TTC549 (cell line): Measurements from ENCODE around the gene CDK3.

Source experiments
- FAIRE-seq: peaks from 2 replicates; lab custom pipeline; 2012; peaks lifted over from hg19 to GRCh38; lab: Jason Lieb, UNC

Gene CDK3

DNA sequence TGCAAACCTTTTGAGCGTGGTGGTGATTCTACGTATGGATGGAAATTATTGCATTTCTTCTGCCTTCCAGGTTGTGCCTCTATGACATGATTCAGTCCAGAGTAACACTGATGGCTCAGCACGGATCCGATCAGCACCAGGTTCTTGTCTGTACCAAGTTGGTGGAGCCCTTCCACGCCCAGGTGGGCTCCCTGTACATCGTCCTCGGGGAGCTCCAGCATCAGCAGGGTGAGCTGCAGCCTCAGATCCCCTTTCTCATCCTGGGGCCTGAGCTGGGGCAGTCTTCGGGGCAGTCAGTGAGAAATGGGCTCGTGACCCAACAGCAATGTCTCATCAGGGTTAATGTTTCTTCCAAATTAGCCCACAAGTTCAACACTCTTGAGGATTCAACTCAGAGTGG is 9.3 kb upstream of the CDK3 start:
- no peak for FAIRE-seq

DNA sequence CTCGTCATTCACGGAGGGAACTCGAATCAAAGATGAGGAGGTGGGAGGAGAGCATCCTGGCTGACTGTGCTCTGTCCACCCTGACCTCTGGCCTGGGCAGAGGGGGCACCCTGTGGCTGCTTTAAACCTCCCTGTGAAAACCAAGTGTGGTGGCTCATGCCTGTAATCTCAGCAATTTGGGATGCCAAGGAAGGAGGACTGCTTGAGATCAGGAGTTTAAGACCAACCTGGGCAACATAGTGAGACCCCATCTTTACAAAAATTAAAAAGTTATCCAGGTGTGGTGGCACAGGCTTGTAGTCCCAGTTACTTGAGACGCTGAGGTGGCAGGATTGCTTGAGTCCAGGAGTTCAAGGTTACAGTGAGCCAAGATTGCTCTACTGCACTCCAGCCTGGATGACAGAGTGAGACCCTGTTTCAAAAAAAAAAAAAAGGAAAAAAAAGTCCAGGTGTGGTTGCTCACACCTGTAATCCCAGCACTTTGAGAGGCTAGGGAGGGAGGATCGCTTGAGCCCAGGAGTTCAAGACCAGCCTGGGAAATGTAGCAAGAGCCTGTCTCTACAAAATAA is 5.8 kb upstream of the CDK3 start:
- no peak for FAIRE-seq

DNA sequence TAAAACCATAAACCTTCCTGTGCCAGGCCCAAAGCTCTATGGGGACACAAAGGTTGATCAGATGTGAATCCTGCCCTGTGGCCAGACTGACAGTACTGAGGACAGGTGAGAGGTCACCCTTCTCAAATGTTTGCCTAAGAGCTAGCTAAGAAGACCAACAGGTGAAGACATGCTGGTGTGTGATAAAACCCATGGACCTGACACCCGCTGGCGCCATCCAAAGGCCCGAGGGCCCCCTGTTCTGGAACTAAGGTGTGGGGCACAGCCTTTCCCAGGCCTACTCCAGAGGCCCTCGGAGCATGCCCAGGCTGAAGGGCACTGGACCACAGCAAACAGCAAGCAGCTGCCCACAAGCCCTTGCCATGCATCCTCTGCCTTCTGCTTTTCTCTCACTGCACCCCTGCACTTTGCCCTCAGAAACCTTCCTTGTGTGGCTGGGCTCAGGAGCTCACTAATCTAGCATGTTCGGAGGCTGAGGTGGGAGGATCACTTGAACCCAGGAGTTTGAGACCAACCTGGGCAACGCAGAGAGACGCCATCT is 5.2 kb upstream of the CDK3 start:
- FAIRE-seq, result no peak

DNA sequence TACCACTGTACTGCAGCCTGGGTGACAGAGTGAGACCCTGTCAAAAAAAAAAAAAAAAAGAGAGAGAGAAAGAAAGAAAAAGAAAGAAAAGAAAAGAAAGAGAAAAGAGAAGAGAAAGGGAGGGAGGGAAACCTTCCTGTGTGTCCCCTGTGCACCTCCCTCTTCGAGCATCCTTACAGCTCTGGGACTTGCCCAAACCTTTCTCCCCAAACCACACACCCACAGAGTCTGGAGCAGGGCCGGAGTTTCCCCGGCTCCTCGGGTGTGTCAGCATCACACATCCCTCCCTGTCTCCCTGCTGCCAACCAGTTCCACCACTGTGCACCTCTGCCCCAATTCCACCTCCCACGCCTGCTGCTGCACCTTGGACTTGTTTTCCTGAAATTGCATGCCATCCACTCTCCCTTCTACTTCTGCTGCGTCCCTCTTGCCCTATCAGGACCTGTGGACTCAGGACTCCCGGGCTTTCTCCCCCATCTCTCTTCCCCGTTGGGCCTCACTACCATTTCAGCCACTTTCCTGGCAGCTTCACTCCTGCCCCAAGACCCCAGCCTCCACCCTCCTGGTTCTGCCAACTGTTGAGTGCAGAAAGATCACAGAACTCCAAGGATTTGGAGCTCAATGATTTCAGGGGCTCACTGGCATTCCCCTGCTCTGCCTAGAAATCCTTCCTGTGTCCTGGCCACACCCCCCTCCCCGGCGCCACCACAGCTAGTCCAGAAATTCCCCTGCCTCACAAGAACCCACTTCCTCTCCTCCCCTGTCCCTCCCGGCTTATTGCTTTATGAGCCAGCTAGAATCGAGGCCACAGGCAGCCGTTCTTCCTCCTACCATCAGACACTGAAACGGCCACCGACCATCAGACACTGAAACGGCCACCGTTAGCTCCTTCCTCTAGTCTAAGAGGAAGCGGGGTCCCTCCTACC is 3.7 kb upstream of the CDK3 start:
- FAIRE-seq, result no peak

DNA sequence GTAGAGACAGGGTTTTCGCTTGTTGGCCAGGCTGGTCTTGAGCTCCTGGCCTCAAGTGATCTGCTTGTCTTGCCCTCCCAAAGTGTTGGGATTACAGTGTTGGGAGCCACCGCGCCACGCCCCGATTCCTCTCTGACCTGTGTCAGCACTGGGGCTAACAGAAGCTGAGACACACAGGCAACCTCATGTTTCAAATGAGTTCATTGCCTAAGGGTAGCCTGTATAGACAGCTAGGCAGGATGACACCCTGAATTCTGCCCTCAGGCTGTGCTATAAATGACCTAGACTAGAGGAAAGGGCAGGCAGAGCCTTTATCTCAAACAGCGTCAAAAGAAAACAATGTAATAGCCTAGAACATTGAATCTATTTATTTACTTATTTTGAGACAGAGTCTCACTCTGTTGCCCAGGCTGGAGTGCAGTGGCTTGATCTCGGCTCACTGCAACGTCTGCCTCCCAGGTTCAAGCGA is 2.3 kb upstream of the CDK3 start:
- no peak for FAIRE-seq

DNA sequence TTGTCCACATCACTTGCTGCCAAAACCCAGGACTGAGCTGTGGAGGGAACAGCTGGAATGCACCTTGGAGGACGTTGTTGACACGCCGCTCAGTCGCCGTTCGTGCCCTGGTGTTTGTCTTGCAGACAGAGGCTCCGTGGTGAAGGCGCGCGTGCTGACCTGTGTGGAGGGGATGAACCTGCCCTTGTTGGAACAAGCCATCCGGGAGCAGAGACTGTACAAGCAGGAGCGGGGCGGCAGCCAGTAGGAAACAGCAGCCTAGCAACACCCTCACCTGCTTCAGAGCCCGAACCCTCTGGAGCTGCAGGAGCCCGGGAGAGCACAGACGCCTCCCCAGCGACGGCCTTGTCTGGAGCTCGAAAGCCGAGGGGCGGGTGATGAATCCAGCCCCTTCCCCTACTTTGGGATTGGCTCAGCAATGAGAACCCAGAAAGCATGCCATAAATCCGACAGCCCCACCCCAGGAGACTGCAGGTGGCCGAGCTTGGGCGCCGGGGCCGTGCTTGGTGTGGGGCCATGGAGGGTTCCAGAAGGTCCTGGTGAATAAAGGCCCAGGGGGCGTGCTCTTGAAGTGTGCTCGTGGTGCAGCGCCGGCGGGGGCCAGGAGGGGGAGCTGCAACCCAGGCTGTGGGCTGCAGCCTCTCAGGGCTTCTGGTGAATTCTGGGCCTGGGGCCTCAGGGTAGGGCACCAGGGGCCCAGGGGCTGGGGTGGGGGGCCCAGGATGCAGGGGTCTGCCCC is 470 bp upstream of the CDK3 start:
- no peak for FAIRE-seq

DNA sequence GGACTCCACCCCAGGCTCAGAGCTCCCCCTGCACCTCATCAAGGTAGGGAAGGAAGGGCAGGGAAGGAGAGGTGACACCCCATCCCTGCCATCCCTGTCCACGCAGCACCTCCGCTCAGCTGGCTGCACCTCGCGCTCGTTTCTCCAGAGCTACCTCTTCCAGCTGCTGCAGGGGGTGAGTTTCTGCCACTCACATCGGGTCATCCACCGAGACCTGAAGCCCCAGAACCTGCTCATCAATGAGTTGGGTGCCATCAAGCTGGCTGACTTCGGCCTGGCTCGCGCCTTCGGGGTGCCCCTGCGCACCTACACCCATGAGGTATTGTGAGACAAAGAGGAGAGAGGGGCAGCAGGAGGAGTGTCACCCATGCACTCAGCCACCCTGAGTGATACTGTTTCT is 1.4 kb downstream of the CDK3 start:
- FAIRE-seq, result no peak

DNA sequence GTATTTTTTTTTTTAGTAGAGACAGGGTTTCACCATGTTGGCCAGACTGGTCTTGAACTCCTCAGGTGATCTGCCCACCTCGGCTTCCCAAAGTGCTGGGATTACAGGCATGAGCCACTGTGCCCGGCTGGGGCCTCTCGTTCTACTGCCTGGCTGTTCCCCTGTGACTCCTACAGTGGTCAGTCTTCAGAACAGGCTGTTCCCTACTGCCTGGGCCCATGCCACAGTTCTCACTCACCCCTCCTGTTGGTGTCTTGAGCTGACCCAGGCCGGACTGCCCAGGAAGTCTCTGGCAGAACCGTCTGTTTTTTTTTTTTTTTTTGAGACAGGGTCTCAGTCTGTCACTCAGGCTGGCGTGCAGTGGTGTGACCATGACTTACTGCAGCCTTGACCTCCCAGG is 3.3 kb downstream of the CDK3 start:
- FAIRE-seq, result no peak

DNA sequence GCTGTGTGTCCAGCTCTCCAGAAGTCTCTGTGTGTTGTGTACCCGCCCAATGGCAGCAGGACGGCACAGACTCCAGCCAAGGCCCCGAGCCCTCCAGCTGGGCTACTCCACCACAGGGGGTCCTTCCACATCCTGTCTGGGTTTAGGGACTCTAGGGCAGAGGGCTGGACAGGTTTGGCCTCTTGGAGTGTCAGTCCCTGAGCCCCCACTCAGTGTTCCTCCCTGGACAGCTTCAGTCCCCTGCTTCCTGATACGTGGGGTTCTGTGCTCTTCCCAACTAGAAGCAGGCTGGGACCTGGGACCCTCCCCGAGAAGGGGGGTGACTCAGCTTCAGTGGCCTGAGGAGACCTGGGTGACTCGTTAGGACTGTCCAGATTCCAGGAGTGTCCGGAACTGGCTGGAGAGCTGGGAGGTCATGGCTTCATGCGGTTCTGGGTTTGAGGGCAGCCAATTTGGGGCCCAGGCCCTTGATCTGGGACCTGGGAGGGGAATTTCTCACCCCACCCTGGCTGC is 4.2 kb downstream of the CDK3 start:
- no peak for FAIRE-seq

DNA sequence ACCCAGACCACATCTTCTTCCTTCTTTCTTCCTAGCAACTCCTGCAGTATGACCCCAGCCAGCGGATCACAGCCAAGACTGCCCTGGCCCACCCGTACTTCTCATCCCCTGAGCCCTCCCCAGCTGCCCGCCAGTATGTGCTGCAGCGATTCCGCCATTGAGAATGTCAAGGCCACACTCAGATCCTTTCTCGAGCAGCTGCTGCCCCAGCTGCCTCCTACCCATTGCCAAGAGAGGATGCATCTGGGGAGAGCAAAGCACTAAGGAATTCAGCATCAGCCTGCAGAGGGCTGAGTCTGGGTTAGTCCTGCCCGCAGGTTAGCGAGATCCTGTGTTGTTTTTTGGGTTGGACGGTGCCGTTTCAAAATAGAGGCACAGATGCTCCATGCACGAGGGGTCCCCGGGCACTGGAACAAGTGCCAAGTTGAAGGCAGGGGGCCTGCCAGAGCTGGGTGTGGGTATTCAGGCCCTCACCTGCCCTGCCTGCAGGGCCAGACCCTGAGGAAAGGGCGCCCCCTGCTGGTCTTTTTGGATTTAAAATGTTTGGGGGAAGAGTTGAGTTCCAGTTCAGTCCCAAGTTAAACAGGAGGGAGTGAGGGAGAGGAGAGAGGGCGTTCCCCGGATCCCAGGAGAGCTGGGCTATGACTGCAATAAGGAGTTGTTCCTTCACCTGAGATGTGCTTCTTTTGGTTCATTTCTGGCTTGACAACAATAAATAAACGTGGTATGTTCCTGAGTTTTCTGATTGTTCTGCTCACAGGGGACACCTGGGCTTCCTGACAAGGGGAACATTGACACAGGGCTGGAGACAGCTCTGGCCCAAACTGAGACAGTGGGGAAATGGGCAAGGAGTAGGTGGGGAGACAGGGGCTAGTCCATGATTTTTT is 4.9 kb downstream of the CDK3 start:
- FAIRE-seq, result no peak

DNA sequence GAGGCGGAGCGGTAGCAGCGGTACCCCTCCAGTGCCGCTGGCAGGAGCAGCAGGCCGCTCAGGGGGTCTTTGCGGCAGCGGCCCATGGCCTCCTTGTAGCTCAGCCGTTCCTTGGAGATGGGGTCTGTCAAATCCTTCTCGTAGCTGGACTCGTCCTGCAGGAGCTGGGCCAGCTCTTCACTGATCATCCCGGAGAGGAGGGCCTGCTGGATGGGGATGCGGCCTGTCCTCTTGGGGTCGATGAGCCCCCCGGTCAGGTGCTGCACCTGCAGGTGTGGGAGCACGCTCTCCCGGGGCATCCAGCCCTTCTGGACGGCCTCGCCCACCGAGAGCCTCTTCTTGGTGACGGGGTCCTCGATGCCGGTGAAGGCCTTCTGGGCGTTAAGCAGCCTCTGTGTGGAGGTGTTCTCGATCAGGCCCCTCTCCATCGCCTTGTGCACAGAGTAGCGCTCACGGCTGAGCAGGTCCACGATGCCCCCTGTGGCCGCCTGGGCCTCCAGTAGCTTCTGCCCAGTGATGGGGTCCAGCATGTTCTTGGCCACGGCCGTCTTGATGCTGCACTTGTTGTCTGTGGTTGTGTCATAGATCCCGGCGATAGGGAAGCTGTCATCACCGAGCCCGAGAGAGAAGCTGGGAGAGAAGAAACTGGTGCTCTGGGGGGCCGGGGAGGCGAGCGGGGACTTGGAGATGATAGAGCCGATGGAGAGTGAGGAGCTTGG is 6.6 kb downstream of the CDK3 start:
- no peak for FAIRE-seq

DNA sequence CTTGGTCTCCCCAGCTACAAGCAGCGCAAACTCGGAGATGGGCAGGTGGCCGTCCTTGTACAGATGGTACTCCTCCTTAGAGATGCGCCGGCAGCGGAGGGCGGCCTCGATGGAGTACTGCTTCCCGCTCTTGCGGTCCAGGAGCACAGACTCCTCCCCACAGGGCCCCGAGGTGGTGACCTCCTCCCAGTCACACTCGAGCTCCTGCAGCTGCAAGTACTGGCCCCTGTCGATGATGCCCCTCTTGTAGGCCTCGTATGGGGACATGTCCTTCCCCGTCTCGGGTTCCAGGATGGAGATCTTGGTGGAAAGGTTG is 7.2 kb downstream of the CDK3 start:
- no peak for FAIRE-seq

DNA sequence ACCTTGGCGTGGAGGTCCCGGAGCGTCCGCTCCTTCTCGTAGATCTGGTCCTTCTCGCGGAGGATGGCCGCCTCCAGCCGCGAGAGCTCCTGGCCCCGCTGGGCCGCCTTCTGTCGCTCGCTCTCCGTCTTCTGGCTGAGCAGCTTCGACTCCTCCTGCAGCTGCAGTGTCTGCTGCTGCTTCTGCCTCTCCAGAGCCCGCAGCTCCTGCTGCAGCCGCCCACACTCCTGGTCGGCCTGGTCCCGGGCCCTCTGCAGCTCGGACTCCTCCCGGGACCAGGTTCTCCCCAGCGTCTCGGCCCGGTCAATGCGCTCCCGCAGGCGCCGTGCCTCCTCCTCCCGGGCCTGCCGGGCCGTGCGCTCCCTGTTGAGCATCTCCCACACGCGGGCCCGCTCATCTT is 7.6 kb downstream of the CDK3 start:
- FAIRE-seq, result no peak

DNA sequence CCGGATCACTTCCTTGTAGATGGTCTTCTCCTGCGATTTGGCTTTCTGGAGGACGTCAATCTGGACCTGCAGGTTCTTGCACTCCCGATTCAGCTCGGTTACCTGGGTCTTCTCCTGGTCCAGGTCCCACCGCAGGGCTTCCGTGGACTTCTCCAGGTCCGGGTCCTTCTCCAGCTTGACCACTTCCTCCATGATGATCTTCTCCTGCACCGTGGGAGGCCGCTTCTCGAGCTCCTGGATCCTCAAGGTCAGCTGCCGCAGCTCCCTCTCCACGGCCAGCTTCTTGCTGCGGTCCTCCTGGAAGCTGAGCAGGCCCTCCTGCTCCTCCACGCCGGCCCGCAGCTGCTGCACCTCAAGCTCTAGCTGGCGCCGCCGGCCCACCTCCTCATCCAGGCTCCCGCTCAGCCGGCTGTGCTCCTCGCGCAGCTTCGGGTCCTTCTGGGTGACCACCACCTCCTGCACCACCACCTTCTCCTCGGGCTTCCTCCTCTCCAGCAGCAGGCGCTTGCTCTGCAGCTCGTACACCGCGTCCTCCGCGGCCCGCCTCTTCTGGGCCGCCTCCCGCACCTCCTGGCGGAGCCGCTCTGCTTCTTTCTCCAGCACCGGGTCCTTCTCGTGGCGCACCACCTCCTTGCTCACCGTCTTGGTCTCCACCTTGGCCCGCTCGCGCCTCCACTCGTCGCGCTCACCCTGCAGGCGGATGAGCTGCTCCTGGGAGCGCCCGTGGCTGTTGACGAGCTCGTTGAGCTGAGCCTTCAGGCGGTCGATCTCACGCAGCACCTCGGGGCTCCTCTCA is 8.2 kb downstream of the CDK3 start:
- no peak for FAIRE-seq

DNA sequence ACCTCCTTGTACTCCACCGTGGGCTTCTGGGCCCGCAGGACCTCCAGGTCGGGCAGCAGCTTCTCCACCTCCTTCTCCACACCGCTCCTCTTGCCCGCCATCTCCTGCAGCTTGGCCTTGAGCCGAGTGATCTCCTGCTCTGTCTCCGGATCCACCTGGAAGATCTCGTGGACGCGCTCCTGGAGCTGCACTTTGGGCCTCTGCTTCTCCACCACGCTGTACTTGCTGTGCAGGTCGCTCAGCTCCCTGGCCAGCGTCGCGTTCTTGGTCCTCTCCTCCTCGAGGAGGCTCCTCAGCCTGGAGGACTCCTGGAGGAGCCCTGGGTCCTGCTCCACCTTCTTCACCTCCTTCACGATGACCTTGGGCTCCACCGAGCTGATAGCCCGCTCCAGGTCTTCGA is 8.8 kb downstream of the CDK3 start:
- no peak for FAIRE-seq

DNA sequence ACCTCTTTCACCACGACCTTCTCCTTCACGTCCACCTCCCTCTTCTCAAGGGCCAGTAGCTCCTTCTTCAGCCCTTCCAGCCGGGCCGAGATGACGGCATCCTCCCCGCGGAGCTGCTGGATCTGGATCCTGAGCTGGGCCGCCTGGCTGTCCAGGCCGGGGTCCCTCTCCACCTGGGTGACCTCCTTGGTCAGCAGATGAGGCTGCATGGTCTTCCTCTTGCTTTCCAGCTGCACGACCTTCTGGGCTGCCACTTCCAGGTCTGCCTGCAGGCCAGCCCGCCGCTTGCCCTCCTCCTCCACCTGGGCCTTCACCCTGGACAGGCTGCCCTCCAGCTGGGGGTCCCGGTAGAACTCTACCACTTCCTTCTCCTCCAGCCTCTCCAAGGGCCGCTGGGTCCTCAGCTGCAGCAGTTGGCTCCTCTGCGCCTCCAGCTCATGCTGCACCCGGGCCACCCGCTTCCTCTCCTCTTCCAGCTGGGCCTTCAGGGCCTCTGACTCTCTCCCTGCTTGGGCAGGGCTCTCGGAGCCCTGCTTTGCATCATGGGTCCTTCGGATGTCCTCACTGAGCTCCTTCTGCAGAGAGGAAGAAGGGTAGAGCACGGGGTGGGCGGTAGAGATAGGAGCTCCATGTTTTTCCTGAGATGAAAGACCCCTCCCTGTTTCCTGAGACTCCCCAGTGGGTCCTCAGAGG is 9.5 kb downstream of the CDK3 start:
- FAIRE-seq, result no peak

DNA sequence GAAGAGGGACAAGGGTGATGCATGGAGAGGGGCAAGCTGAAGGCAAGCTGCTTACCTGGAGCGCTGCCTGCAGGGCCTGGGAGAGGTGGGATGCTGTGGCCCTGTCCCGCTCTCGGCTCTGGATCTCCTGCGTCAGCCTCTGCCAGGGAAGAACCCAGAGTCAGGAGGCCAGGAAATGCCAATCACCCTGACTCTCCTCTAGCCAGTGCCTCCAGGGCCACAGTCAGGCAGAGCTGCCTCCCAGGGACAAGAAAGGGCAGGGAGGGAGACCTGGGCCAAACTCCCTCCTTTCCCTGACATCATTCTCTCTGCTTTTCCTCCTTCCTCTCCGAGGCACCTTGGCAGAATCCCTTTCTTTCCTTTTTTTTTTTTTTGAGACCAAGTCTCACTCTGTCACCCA is 11.3 kb downstream of the CDK3 start:
- no peak for FAIRE-seq

DNA sequence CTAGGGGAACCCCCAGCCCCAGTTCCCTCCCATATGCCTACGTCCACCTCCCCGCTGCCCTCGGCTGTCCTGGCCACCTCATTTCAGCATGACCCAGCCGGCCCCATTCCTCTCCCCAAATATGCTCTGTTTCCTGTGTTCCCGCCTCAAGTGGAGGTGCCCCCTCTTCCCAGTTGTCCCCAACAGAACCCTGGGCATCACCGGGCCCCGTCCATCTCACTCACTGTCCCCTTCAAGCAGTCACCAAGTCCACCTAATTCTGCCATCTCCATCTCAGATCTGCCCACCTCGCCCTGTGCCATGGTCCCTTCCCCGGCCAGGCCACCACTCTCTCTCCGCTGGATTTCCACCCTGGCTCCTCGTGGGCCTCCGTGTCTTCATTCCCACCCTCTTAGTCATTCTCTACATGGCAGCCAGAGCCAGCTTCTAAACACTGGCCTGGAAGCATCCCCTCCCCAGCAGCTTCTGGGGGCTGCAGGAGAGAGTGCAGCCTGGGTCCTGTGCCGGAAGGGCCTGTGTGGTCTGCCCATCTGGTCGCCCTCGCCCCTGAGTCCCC is 12.8 kb downstream of the CDK3 start:
- FAIRE-seq, result no peak
